Heart left ventricle (tissue), 16 donors: ENCODE measurements around the gene CFTR. TPM values are rescaled to one million over a fixed set of nuclear protein-coding genes. Genes with fewer than 3 reads are reported as not detected.

Experiments used
- ATAC-seq, 4 donors: fragments of 200-7000 bp; cut with Tn5 transposase; one replicate each; pipeline ENCODE4 v1.9.1; 2020 to 2022; ENCODE audit warnings: moderate library complexity in 4 of 4, mild to moderate bottlenecking in 3 of 4, moderate number of reproducible peaks in 1 of 4
- DNase-seq, 5 donors: peaks; one replicate each; pipeline ENCODE4 v3.0.0-alpha.2; 2020
- H3K27ac ChIP-seq, 12 donors: fragments of 200-600 bp; sonication (generic) in 4 of 12; one replicate each; pipeline versions ENCODE4 v1.5.0 to v1.8.0; 2016 to 2022; ENCODE audit warnings: mild to moderate bottlenecking in 2 of 12
- H3K27me3 ChIP-seq, 9 donors: fragments of 200-600 bp; sonication (generic) in 2 of 9; one replicate each; pipeline versions ENCODE4 v1.5.1 to v1.8.0; 2016 to 2022; ENCODE audit warnings: mild to moderate bottlenecking in 3 of 9
- H3K36me3 ChIP-seq, 9 donors: fragments of 200-600 bp; sonication (generic) in 2 of 9; one replicate each; pipeline versions ENCODE4 v1.5.0 to v1.8.0; 2018 to 2022; ENCODE audit warnings: mild to moderate bottlenecking in 2 of 9
- H3K4me1 ChIP-seq, 12 donors: fragments of 200-600 bp; sonication (generic) in 4 of 12; one replicate each; pipeline versions ENCODE4 v1.5.0 to v1.8.0; 2016 to 2022; ENCODE audit warnings: mild to moderate bottlenecking in 3 of 12
- H3K4me3 ChIP-seq, 12 donors: fragments of 200-600 bp; sonication (generic) in 4 of 12; one replicate each; pipeline versions ENCODE4 v1.5.0 to v1.8.0; 2017 to 2022; ENCODE audit warnings: mild to moderate bottlenecking in 9 of 12, moderate library complexity in 4 of 12
- H3K9me3 ChIP-seq, 12 donors: fragments of 200-600 bp; sonication (generic) in 4 of 12; one replicate each; pipeline versions ENCODE4 v1.5.0 to v1.8.0; 2016 to 2022; ENCODE audit warnings: mild to moderate bottlenecking in 1 of 12
- POLR2A ChIP-seq, 2 donors: fragments of 450-650 bp; IDR thresholded peaks; one replicate each; pipeline ENCODE4 v1.6.1; 2017; ENCODE audit warnings: antibody characterized with exemption in 2 of 2, mild to moderate bottlenecking in 2 of 2, moderate library complexity in 2 of 2
- WGBS, 4 donors: extraction: QIAGEN DNeasy Blood & Tissue Kit in 2 of 4; methylation state at CpG; one replicate each; pipeline versions ENCODE4 v1.1.5 to v1.1.7; 2013 to 2018; 5-methylcytosine and 5-hydroxymethylcytosine counted together
- intact Hi-C, 10 donors: fragments of 100-400 bp; cut with DNase I; formaldehyde crosslinking; loops; one replicate each; pipeline versions ENCODE4 v1.11.1 to v1.14.2; 2022
- polyA plus RNA-seq, 2 donors: library from polyadenylated mRNA; stranded (reverse); fragments of 200-250 nt; gene quantifications; one replicate each; pipeline ENCODE4 v1.2.3, GENCODE V29; 2013
- total RNA-seq, 9 donors: library from RNA; depleted of rRNA in 2 of 9; stranded (reverse); fragments of >200 nt in 2 of 9; fragmentation: NEBNext Ultra II Directional in 3 of 9; extraction: Animal tissue kit (Norgen Biotek cat#: 25700) in 3 of 9; gene quantifications; one replicate each; pipeline versions ENCODE4 v1.1.0 to v1.2.4, GENCODE V29; 2016 to 2023
- TF ChIP-seq, protein P1 (sequence below), 12 donors: fragments of 200-600 bp; sonication (generic) in 4 of 12; IDR thresholded peaks; one replicate each; pipeline versions ENCODE4 v1.5.0 to v1.8.0; 2018 to 2022; ENCODE audit warnings: antibody characterized with exemption in 12 of 12, mild to moderate bottlenecking in 5 of 12
- donor health status: ischemic (EF 13 %, LVEDD 7.1; RV severe dilation, severe dysfunction).
- donor health status: healthy with polysubstance abuse.
- donor health status: DM: no; HTN: yes; CAD: no.
- donor health status: DM: no; HTN: no; CAD: no.
- donor health status: ischemic (EF 25% LVEDD 6.9; RV normal size, moderate dysfunction).
- donor health status: ischemic (EF 25% LVEDD 5.7; RV mildly dilated, moderate dysfunction).
- donor health status: healthy.
- donor health status: DM: yes; HTN: yes; CAD: no.
- donor health status: ischemic (EF 35%, LVEDD 5.7; RV mildly dilated, moderate dysfunction).
- donor health status: nonischemic (EF 11% LVEDD 7.7; RV severe dilation, severe dysfunction).
- donor health status: DM: yes; HTN: yes; CAD: no.
- donor health status: PGD.
- donor health status: ischemic (EF 29% LVEDD 5.4; RV normal size, mild dysfunction).
- donor health status: nonischemic (EF 23%, LVEDD 6.1; RV moderate dilation, normal function).

The CFTR gene
- total and polyA plus RNA-seq, 11 donors = 0.04 to 1.3 (median 0.25) TPM

DNA sequence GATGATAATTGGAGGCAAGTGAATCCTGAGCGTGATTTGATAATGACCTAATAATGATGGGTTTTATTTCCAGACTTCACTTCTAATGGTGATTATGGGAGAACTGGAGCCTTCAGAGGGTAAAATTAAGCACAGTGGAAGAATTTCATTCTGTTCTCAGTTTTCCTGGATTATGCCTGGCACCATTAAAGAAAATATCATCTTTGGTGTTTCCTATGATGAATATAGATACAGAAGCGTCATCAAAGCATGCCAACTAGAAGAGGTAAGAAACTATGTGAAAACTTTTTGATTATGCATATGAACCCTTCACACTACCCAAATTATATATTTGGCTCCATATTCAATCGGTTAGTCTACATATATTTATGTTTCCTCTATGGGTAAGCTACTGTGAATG, 79.6 kb downstream of the CFTR start:
- DNase-seq (no peak), ATAC-seq (no peak)
- Histone ChIP-seq H3K4me3 (no peak overlapping the region), H3K27me3 (peaks cover 0 to 7% (median 0%) of the 10 kb centered on the region in 9 donors), H3K36me3 (no peaks in the 10 kb centered on the region), H3K4me1 (no peaks in the 10 kb centered on the region), H3K9me3 (no peaks in the 10 kb centered on the region), H3K27ac (no peak overlapping the region)
- WGBS, 4 donors = 86 to 91% (median 89%) methylated on average over 3 of the region's 3 CpGs
- no peak for TF ChIP-seq POLR2A (IDR thresholded peaks at IDR 0.05)
- TF ChIP-seq, protein P1, sequence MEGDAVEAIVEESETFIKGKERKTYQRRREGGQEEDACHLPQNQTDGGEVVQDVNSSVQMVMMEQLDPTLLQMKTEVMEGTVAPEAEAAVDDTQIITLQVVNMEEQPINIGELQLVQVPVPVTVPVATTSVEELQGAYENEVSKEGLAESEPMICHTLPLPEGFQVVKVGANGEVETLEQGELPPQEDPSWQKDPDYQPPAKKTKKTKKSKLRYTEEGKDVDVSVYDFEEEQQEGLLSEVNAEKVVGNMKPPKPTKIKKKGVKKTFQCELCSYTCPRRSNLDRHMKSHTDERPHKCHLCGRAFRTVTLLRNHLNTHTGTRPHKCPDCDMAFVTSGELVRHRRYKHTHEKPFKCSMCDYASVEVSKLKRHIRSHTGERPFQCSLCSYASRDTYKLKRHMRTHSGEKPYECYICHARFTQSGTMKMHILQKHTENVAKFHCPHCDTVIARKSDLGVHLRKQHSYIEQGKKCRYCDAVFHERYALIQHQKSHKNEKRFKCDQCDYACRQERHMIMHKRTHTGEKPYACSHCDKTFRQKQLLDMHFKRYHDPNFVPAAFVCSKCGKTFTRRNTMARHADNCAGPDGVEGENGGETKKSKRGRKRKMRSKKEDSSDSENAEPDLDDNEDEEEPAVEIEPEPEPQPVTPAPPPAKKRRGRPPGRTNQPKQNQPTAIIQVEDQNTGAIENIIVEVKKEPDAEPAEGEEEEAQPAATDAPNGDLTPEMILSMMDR (IDR thresholded peaks at IDR 0.05) = no peak
- intact Hi-C loops = no loop called here

- Histone ChIP-seq H3K4me1 (no peaks in the 10 kb centered on the region), H3K9me3 (no peaks in the 10 kb centered on the region), H3K27ac (no peak overlapping the region), H3K4me3 (no peak overlapping the region), H3K36me3 (no peaks in the 10 kb centered on the region), H3K27me3 (peaks cover 0 to 7% (median 0%) of the 10 kb centered on the region in 9 donors)
- ATAC-seq (no peak), DNase-seq (no peak)
- TF ChIP-seq, protein P1 (IDR thresholded peaks at IDR 0.05) = no peak
- no peak for TF ChIP-seq POLR2A (IDR thresholded peaks at IDR 0.05)
- intact Hi-C loops = no loop called here
Observed at GRCh38 chr7:117560030-117560429, 80.2 kb downstream of the CFTR start.

GRCh38 chr7:117562759-117563158, 82.9 kb downstream of the CFTR start:
- H3K4me3 ChIP-seq = no peak overlapping the region
- no peaks in the 10 kb centered on the region for H3K9me3 ChIP-seq
- peaks cover 0 to 7% (median 0%) of the 10 kb centered on the region in 9 donors for H3K27me3 ChIP-seq
- H3K36me3 ChIP-seq = no peaks in the 10 kb centered on the region
- 70 to 81% (median 72%) methylated on average over 2 of the region's 2 CpGs for WGBS, 4 donors
- no peak for TF ChIP-seq POLR2A (IDR thresholded peaks at IDR 0.05)
- TF ChIP-seq, protein P1 (IDR thresholded peaks at IDR 0.05) = no peak
- intact Hi-C loops = no loop called here
- DNase-seq (no peak), ATAC-seq (no peak)
- H3K4me1 ChIP-seq = no peaks in the 10 kb centered on the region
- H3K27ac ChIP-seq = no peak overlapping the region

DNA sequence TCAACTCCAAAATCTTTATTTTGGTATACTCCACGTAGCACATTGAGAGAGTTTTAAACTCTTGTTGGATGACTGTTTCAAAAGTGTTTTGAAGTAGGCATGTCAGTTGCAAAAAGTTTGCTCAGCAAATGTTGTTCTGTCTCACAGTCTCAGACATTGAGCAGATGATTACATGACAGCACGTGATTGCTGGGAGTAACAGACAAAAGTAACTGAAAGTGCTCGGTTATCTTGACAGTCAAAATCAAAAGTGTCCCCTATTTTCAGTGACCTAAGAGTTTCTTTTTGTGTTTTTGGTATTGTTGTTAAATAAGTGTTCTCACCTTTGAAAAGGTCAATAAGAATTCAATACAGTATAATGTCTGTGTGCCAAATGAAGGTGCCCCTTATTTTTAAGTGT, 84.3 kb downstream of the CFTR start:
- WGBS, 4 donors = 18 to 19% (median 18%) methylated on average over 3 of the region's 3 CpGs
- TF ChIP-seq POLR2A (IDR thresholded peaks at IDR 0.05) = no peak
- TF ChIP-seq, protein P1 (IDR thresholded peaks at IDR 0.05) = no peak
- no peaks in the 10 kb centered on the region for H3K9me3 ChIP-seq
- ATAC-seq (no peak), DNase-seq (no peak)
- H3K27me3 ChIP-seq = peaks cover 0 to 7% (median 0%) of the 10 kb centered on the region in 9 donors
- H3K27ac ChIP-seq = no peak overlapping the region
- no peaks in the 10 kb centered on the region for H3K36me3 ChIP-seq
- no peak overlapping the region for H3K4me3 ChIP-seq
- intact Hi-C loops = no loop called here
- H3K4me1 ChIP-seq = no peaks in the 10 kb centered on the region
